Measurements from ENCODE around the gene EPC1. TPM values are rescaled to one million over a fixed set of nuclear protein-coding genes. Genes with fewer than 3 reads are reported as not detected.

EPC1 gene
- total RNA-seq, 2 experiments from 2014 or later, result 40.9 to 48.8 TPM

- H3K4me2 ChIP-seq (ENCODE audit: low read length), result no peak overlapping the region
- no TSS peak for BruUV-seq (replicated peaks)
- ChIA-PET CTCF (ENCODE audit: unreplicated experiment) (interaction anchor here (1.2 kb wide), 1 partner anchor 121 kb away, joined by 3 read pairs; no protein-coding TSS in a partner anchor), POLR2A (interaction anchor here (0.6 to 1.5 kb wide), 6 partner anchors 10 to 180 kb away, joined by 3 to 4 read pairs (median 4); no protein-coding TSS in a partner anchor)
- no peak for TF ChIP-seq EZH2phosphoT487 (IDR thresholded peaks at IDR 0.05; ENCODE audit: borderline replicate concordance, low read depth, low read length)
- TF ChIP-seq CTCF (conservative IDR thresholded peaks at IDR 0.05; ENCODE audit: low read length), result no peak
- H3K27ac ChIP-seq (ENCODE audit: low read depth, low read length, poor library complexity, severe bottlenecking), result no peak overlapping the region
- DNase-seq (ENCODE audit: low spot score), result no peak
- H3K9me2 ChIP-seq (ENCODE audit: insufficient read depth, low read length), result no peaks in the 10 kb centered on the region
- peaks cover 94% of the 10 kb centered on the region for H3K79me2 ChIP-seq (ENCODE audit: insufficient read depth, low read depth, low read length)
- H4K20me1 ChIP-seq (ENCODE audit: insufficient read depth, low read length), result no peaks in the 10 kb centered on the region
- intact Hi-C loops (cut with micrococcal nuclease; ENCODE audit: unreplicated experiment), result loop anchor here (10.0 kb wide), 1 partner anchor 731 kb away; no protein-coding TSS in a partner anchor
- H3K36me3 ChIP-seq (ENCODE audit: insufficient read depth, low read length), result peaks cover 35% of the 10 kb centered on the region
- no peak overlapping the region for H2AFZ ChIP-seq (ENCODE audit: low read length)
- peaks cover 9% of the 10 kb centered on the region; the same call in 1 of the 2 replicates for H3K9me3 ChIP-seq (ENCODE audit: low read length)
- H3K4me1 ChIP-seq (ENCODE audit: insufficient read depth, low read length, poor library complexity, severe bottlenecking), result peaks cover 4% of the 10 kb centered on the region
- no peak overlapping the region for H3K4me3 ChIP-seq (ENCODE audit: low read depth, low read length, poor library complexity, severe bottlenecking)
These were observed 26.5 kb upstream of the EPC1 start for GRCh38 chr10:32373496-32373895.

- Histone ChIP-seq H3K4me1 (ENCODE audit: insufficient read depth, low read length, poor library complexity, severe bottlenecking) (peaks cover 6% of the 10 kb centered on the region), H2AFZ (ENCODE audit: low read length) (no peak overlapping the region), H3K27ac (ENCODE audit: low read depth, low read length, poor library complexity, severe bottlenecking) (no peak overlapping the region), H3K36me3 (ENCODE audit: insufficient read depth, low read length) (peaks cover 35% of the 10 kb centered on the region), H3K79me2 (ENCODE audit: insufficient read depth, low read depth, low read length) (peaks cover 89% of the 10 kb centered on the region), H3K9me2 (ENCODE audit: insufficient read depth, low read length) (no peaks in the 10 kb centered on the region), H4K20me1 (ENCODE audit: insufficient read depth, low read length) (no peaks in the 10 kb centered on the region), H3K4me2 (ENCODE audit: low read length) (no peak overlapping the region), H3K9me3 (ENCODE audit: low read length) (peaks cover 9% of the 10 kb centered on the region; the same call in 1 of the 2 replicates), H3K4me3 (ENCODE audit: low read depth, low read length, poor library complexity, severe bottlenecking) (no peak overlapping the region)
- CTCF ChIA-PET (ENCODE audit: unreplicated experiment), result interaction anchor here (1.2 kb wide), 1 partner anchor 121 kb away, joined by 3 read pairs; no protein-coding TSS in a partner anchor
- no TSS peak for BruUV-seq (replicated peaks)
- DNase-seq (ENCODE audit: low spot score), result no peak
- POLR2A ChIA-PET, result interaction anchor here (0.6 to 1.5 kb wide), 7 partner anchors 10 to 577 kb away, joined by 3 to 4 read pairs (median 3); no protein-coding TSS in a partner anchor
- intact Hi-C loops (cut with micrococcal nuclease; ENCODE audit: unreplicated experiment), result loop anchor here (10.0 kb wide), 1 partner anchor 732 kb away; no protein-coding TSS in a partner anchor
- TF ChIP-seq EZH2phosphoT487 (IDR thresholded peaks at IDR 0.05; ENCODE audit: borderline replicate concordance, low read depth, low read length), result no peak
- TF ChIP-seq CTCF (conservative IDR thresholded peaks at IDR 0.05; ENCODE audit: low read length), result no peak
These were observed 26.1 kb upstream of the EPC1 start for GRCh38 chr10:32373031-32373430.

Measured in OCI-LY7 (cell line).